Erythroblast (primary cell): ENCODE results near the gene HAGHL.

Experiments
- GATA1 ChIP-seq: IDR thresholded peaks from 2 replicates; pipeline ENCODE4 v1.6.1; 2011; ENCODE audit warnings: low read depth, mild to moderate bottlenecking, control low read depth, low read length, moderate library complexity
- POLR2A ChIP-seq: IDR thresholded peaks from 2 replicates; pipeline ENCODE4 v1.6.1; 2011; ENCODE audit warnings: mild to moderate bottlenecking, low read length

DNA sequence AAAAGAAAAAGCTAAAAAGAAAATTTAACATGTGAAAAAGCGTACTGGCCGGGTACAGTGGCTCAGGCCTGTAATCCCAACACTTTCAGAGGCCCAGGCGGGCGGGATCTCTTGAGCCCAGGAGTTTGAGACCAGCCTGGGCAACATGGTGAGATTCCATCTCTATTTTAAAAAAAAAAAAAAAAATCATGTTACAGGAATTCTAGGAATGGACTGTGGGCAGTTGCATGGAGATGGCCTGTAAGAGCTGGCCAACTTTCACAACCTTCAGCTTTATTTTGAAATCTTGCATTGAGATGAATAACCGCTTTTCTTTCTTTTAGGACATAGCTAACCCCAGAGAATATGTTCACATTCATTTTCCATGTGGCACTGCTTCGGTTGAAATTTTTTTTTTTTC, 22.1 kb downstream of the HAGHL start:
- TF ChIP-seq POLR2A (no peak), GATA1 (no peak)
